Activated CD4-positive, alpha-beta T cell treated with anti-CD3 and anti-CD28 coated beads, Interleukin-2, amount 50 U/mL, for 16 hours (primary cell): ENCODE data around the gene TRIM38.
A peak's percentile ranks its signal among the peaks of the same experiment; 100 is the strongest.
"Not testable (repeated sequence)": the region's sequence is repeated elsewhere in the genome, so short reads cannot be mapped to it uniquely, and the experiment has no call there.

Experiments used
- DNase-seq: peaks from one replicate; pipeline ENCODE4 v3.0.0-alpha.2; 2020

TRIM38 gene, protein sequence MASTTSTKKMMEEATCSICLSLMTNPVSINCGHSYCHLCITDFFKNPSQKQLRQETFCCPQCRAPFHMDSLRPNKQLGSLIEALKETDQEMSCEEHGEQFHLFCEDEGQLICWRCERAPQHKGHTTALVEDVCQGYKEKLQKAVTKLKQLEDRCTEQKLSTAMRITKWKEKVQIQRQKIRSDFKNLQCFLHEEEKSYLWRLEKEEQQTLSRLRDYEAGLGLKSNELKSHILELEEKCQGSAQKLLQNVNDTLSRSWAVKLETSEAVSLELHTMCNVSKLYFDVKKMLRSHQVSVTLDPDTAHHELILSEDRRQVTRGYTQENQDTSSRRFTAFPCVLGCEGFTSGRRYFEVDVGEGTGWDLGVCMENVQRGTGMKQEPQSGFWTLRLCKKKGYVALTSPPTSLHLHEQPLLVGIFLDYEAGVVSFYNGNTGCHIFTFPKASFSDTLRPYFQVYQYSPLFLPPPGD

DNA sequence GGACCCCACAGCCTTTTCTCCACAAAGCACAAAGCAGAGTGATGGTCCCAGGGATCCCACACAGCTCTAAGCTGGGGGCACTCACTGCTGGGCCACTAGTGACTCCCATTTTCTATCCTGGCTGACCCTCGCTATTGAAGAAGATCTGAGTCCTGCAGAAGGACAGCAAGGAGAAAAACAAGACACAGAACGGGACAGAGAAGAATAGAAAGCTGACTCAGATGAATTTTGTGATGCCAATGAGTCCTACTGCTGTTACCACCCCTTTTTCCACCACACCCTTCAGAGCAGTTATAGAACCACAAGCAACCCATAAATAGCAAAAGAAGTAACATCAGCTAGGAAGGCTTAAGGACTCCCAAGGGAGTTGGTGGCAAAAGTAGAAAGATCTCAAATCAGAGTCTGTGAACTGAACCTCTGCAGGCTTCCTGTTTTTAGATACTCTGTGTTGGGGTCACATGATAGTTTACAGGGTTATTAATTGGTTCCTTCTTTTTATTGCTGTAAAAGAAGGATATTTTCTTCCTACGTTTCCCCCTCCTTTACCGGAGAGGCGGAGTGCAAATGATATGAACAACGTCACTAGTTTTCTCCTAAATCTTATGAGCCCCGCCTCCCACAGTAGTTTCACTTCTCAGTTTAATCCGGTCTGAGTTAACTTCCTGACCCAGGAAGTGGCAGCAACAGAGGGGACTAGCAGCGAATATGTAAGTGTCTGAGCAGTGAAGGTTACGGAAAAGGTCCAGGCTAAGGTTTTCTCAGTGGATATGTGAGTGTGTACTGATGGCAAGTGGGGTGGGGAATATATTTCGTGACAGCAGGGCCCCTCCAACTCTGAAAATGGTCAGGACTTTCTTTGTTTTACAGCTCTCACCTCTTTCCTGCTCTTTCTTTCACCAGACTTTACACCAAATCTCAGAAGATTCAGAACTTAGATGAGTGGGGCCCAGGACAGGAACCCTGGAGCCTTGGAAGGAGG, at the start of gene TRIM38:
TSS of gene TRIM38 (plus strand) at position 654 of the 979 bp plus-strand sequence. CDS start 3,721 bp downstream, outside the sequence.
- DNase-seq = peak; percentile 91

DNA sequence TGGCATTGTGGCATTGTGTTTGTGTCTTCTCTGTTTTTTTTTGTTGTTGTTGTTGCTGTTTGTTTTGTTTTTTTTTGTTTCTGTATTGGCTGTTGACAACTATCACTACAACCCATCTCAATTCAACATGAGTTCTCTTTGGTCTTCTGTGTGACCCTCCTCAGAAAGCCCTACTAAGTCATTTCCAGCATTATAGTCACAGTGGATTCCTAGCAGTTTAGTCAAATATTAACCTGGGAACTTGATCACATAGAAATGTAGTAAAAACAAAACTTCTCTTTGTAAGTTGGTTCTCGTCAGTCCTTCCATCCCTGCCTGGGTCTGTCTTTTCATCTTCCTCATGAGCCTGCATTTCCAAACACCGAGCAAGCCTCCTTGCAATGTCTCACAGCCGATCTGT, 48.9 kb upstream of the TRIM38 start:
- DNase-seq = peak; percentile 24

DNA sequence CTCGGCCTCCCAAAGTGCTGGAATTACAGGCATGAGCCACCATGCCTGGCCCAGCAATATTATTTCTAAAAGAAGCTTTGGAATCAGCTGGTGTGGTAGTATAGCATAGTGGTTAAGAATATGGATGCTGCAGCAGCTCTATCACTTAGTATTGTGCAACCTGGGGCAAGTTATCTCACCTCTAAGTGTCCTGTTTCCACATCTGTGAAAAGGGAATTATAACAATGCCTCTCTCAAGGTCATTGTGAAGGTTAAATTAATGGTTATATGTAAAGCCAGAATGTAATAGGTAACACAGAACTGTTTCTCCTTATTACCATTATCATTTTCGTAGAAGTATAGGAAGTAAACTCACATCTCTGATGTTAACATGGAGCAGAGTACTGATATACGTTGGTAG, 46.3 kb upstream of the TRIM38 start:
- no peak for DNase-seq

DNA sequence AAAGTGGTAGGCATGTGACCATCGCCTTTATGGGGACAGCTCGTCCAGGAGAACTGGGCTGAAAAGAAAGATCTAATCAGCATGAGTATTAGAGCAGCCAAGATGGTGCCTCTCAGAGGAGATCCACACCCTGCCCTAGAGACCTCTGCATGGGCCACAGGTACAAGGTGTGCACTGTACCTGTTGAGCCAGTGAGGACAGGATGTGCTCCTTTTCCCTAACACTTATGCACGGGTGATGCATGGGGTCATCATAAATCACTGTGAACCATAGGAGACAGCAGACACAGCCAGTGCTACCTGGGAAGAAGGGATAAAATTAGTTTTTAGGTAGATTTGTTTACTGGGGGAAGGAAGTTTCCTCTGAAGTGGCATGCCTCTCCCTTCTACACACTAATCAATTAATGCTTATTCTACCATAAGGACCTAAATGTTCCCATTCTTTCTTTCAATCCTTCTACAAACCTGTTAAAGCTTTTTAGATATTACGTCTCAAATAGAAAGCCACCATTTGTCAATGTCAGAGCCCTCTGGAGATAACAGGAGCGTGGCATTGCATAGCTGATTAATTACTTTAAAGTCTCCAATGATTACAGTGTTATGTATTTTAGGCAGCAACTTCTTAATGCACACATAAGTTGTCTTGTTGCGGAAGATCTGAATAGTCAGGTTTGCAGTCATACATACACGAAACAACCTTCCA, 45.7 kb upstream of the TRIM38 start:
- no peak for DNase-seq

DNA sequence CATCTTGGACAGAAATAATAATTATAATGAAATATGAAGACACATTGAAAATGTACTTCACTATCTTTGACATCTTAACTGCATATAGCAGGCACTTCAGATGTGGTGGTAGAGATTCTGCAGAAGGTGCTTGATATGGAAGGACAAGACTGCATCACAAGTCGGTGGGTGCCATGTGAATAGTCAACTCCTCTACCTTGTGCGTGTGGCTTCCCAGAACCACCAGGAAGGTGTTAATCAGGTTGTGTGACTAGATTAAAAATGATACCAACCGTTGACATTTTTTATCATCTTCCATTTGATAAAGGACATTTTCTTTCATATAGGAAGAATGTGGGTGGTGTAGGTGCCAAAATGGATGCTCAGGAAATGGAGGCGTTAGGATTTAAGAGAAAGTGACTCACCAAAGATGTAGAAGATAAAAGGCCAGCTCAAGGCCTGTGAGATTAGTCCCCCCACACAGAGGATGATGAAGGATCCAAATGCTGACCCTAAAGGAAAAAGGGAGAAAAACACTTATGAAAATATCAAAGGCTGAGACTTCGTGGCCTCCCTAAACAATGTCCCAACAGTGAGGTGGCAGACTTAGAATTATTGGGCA, 44.4 kb upstream of the TRIM38 start:
- DNase-seq = no peak

DNA sequence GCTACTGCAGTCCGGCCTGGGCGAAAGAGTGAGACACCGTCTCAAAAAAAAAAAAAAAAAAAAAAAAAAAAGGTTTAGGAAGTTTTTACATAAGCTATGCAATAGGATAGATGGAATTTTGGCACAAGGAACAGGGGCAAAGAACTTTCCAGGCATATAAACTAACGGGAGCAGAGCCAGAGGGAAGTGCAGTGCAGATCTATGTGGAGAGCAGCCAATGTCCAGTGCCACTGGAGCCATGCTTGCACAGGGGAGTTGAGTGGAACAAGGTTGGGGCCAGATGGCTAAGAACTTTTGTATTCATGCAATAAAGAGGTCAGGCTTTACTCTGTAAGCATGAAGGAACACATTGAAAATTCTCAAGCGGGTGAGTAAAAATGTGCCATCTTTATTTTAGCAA, 42.9 kb upstream of the TRIM38 start:
- DNase-seq = no peak

DNA sequence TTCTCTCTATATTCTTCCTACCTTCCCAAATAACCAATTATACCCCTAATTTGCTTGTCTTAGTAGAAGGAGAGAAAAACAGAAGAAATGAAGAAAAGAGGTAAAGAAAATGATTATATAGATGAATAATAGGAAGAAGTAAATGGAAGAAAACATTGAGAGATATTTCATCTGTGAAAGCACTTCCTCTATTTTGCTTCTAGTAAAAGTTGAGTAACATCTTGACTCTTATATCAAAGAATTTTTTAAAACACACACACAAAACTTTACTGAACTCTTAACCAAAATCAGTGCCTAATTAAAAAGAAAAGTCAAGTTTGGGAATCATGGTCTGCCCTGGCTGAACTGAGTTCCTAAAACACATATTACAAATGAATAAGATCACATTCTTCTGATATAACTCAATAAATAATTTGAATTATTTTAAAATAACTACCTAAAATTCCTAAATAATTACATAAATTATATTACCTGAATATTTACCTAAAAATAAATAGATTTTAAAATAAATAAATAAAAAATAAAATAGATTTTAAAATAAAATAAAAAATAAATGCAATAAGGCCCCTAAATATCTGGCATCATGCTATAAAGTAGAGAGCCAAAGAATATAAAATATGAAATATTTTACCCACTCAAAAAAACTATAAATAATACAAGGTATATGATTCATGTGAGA, 40.9 kb upstream of the TRIM38 start:
- no peak for DNase-seq

DNA sequence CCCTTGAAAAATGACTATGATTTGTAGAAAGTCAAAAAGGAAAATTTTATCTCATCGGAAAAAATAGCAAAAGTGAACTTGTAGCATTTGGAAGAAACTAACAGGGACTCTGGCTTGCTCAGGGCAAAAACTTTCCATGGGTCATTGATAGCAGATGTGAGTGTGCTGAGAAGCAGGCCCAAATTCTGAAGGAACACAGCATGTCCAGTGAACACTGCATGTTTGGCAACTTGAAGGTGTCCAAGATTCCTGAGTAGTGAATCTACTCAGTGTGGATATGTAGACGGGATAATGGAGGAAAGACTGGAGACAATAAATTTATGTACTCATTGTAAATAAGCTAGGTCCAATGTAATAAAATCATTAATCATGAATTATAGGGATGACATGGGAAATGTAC, 40.3 kb upstream of the TRIM38 start:
- no peak for DNase-seq

DNA sequence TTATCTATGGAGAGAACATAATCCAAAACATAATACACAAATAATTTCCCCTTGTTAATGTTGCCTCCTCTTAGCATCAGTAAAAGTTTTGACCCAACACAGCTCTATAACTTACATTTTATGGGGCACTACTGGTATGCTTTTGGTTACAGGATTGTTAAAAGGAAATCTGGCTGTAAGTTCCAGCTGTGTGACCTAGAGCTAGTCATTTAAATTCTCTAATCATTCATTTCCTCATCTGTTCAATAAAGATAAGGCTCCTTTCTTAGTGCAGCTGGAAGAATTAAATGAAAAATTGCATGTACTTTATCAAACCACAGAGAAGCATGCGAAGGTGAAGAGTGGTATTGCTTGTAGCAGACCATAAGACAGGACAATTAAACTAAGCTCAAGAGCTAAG, 36.7 kb upstream of the TRIM38 start:
- no peak for DNase-seq

DNA sequence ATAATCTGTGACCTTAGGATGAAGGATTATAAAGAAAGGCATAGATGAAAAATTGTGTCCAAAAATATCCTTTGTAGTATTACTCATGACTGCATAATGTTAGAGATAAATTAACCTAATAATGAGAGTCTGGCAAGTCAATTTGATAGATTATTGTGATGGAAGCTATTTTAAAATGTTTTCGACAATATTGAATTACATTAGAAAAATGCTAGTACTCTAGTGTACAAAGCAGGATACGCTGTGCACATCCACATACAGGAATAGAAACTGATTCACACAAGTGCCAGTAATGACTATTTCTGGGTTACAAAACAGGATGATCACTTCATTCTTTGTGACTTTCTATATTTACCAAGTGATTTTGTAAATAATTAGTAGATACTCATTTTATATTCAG, 35.4 kb upstream of the TRIM38 start:
- peak; percentile 13 for DNase-seq

DNA sequence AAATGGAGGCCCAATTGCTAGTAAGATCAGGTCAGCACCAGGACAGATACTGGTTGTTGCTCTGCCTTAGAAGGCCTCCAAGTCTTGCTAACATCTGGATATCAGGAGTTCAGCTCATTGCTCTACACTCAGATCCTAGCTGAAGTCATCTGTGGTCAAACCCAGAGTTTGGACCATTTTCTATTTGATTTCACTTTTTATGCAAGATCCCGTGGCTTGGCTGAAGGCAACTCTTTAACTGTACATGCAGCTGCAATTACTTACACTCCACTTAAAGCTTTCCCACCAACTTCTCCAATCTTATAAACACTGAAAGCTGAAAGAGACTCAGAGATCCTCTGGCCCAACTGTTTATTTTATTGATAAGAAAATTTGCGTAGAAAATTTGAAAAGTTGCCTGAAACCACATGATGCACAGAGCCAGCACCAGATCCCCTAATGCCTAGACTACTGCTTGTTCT, 34.8 kb upstream of the TRIM38 start:
- no peak for DNase-seq

DNA sequence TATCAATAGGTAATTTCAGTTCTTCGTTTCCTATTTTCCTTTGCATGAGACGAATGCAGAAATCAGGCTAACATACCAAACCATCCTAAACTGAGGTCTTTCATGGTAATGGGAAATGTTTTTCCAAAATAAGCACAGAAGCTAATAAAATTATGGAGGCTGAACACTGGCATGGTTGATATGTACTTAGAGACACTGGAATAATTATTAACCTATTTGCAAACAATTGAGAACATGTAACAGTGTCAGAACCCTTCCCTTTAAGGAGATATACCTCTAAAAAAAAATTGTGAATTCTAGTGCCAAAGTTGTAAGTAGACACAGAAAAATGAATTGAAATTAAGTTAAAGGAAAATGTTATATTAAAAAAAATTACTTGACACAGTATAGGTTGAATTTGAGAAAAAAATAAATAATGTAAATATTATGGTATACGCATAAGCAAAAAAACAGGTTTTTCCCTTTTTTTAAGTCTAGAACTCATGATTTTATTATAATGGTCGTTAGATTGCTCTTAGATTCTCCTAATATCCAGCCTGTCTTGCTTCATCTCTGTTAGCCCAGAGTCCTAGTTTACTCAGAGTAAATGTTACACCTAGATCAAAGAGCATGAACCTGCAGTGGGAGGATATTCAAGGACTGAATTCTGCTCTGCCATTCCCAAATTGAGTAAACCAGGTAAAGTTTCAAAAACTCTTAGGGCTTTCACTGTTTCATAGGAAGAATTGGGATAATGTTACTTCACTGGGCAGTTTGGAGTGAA, 33.9 kb upstream of the TRIM38 start:
- DNase-seq = no peak

DNA sequence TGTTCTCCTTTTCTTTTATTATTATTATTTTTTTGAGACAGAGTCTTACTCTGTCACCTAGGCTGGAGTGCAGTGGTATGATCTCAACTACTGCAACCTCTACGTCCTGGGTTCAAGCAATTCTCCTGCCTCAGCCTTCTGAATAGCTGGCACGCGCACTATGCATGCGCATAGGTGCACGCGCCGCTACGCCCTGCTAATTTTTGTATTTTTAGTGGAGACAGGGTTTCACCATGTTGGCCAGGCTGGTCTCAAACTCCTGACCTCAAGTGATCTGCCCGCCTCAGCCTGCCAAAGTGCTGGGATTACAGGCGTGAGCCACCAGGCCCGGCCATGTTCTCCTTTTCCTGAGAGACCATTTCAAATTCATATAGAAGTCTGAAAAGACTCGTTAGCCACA, 32.8 kb upstream of the TRIM38 start:
- DNase-seq = not testable (repeated sequence)

DNA sequence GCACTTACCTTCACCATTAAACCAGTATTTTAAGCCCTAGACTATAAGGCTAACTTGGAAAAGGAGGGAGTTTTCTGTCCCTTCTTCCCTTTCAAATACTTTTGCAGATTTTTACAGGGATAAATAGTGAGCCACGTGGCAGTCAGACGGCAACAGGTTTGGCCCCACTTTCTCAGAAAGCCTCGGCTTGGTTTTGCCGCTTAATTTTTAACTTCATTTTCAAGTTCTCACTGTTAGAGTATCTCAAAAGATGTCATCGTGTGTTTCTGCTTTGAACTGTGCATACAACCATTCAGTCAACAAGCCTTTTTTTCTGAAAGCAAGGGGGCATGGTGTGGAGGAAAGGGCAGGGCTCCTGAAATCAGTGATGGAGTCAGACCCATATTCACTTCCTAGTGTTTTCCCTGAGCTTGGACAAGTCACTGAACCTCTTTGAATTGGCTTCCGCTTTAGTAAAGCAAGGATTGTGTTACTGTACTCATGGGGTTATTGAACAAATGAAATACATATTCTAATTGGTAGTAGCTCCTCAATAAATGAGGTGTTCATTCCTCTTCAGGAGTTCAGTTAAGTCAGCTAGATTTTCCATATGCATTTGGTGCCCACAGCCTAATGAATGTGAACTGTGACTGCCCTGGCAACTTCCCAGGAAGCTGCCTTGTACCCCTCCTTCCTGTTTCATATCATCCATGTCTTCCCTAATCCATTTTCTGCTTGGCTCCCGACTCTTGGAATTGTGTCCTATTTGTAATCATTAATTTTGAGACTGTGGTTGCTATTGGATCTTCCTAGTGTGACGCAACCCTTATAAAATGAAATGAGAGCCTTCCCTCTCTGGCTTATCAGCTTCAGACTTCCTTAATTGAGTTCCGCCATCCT, 31.8 kb upstream of the TRIM38 start, which contains the start of gene SLC17A2:
TSS of gene SLC17A2 (minus strand) at position 160 of the 879 bp plus-strand sequence. CDS start 4,895 bp downstream, outside the sequence.
- no peak for DNase-seq

DNA sequence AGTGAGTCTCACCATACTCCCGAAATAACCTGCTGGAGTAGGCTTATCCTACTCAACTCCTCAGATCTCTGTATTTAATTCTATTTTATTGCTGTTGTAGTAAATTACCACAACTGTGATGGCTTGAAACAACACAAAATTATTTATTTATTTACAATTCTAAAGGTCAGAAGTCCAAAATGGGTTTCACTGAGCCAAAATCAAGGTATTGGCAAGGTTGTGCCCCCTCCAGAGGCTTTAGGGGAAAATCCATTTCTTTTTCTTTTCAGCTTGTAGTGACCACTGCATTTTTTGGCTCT, 31.2 kb upstream of the TRIM38 start:
- no peak for DNase-seq

DNA sequence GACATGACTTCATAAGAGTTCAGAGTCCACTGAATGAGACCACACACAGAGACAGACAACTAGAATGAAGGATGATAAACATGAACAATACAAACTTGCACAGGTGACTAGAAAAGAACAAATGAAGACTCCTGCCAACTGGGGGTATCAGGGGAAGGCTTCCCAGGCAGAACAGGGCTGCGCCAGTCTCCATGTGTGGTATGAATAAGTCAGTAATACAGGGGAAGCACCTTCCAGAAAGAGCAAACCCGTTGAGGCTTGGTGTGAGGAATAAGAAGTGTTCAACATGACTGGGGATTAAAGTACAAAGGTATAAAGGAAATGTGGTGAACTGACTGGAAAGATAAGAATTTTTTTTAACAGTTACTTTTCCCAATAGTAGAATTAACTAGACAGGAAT, 28.4 kb upstream of the TRIM38 start:
- no peak for DNase-seq

DNA sequence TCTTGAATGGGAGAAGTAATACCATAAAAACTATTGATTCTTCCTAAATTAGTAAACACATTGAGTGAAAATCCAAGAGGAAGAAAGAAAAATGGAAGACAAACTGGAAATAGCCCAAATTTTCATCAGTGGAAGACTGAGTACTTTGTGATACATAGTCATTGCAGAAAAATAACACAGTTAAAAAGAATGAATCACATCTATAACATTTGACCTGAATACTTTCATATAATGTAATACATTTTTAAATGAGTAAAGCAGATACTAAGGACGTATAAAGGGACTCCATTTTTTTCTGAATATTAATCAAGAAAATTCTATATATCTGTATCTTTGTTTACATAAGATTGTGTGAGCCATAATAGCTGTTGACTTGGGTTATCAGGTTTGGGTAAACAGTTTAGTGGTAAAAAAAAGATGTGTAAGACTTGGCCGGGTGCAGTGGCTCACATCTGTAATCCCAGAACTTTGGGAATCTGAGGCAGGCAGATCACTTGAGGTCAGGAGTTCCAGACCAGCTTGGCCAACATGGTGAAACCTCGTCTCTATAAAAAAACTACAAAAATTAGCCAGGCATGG, 27.8 kb upstream of the TRIM38 start:
- DNase-seq = no peak

DNA sequence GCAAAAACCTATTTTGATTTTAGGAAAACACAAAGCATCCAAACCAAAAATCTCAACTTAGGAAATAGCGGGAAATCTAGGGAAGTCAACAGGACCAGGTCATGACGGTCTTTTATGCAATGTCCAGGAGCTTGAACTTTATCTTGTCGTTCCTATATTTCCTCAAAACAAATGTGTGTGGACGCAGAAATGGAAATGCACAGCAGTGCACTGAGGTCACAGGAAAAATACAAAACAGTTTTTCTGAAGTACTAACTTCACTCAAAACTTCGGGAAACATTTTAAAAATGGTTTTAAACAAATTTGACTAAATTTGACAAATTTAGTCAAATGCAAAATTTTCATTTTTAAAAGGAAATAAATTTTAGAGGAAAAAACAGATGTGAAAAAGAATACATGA, 26.6 kb upstream of the TRIM38 start:
- no peak for DNase-seq

DNA sequence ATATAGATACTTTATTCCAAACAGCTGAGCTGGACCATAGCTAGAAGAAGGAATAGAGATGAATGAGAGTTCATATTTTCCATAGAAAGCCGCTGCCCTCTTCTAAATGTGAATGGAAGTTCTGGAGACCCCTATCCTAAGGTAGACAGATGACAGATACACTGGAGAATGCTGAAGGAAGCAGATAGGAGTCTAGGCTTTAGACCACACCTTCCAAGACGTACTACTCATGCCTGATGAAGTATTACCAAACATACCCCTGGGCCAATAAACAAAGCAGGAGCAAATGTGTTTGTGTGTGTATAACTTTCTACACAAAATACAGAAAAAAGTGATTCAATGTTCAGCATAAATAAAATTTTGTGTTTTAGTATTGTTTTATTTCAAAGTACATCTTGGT, 23.0 kb upstream of the TRIM38 start:
- no peak for DNase-seq
